ENCODE results near the gene PTPRN2. TPM values are rescaled to one million over a fixed set of nuclear protein-coding genes. Genes with fewer than 3 reads are reported as not detected.

The PTPRN2 gene
- total RNA-seq, 1 donor from 2014 or later: 1.8 TPM

- TF ChIP-seq CTCF (IDR thresholded peaks at IDR 0.05): no peak
- ChIA-PET POLR2A (no interaction called here), CTCF (no interaction called here)
- DNase-seq (no peak), ATAC-seq (ENCODE audit: low read depth) (no peak)
- no peaks in the 10 kb centered on the region for H3K36me3 Mint-ChIP-seq (ENCODE audit: low read depth)
- intact Hi-C loops (cut with micrococcal nuclease): no loop called here
- H3K27ac Mint-ChIP-seq: no peak overlapping the region
- H3K27me3 Mint-ChIP-seq: peaks cover 11% of the 10 kb centered on the region
- H3K4me3 Mint-ChIP-seq: no peak overlapping the region
- H3K4me1 Mint-ChIP-seq: no peaks in the 10 kb centered on the region
- no peaks in the 10 kb centered on the region for H3K9me3 Mint-ChIP-seq
Observed at GRCh38 chr7:158472596-158472995, 115.0 kb downstream of the PTPRN2 start.

GRCh38 chr7:158471716-158472115, 115.9 kb downstream of the PTPRN2 start:
- CTCF ChIA-PET: no interaction called here
- ATAC-seq (ENCODE audit: low read depth) (no peak), DNase-seq (no peak)
- POLR2A ChIA-PET: no interaction called here
- Mint-ChIP-seq H3K9me3 (no peaks in the 10 kb centered on the region), H3K4me1 (no peaks in the 10 kb centered on the region), H3K27me3 (peaks cover 11% of the 10 kb centered on the region), H3K4me3 (no peak overlapping the region), H3K27ac (no peak overlapping the region), H3K36me3 (ENCODE audit: low read depth) (no peaks in the 10 kb centered on the region)
- intact Hi-C loops (cut with micrococcal nuclease): no loop called here
- TF ChIP-seq CTCF (IDR thresholded peaks at IDR 0.05): no peak

GRCh38 chr7:158470336-158470735, 117.3 kb downstream of the PTPRN2 start:
- no peaks in the 10 kb centered on the region for H3K9me3 Mint-ChIP-seq
- ATAC-seq (ENCODE audit: low read depth) (no peak), DNase-seq (no peak)
- ChIA-PET CTCF (no interaction called here), POLR2A (no interaction called here)
- no peak overlapping the region for H3K4me3 Mint-ChIP-seq
- H3K27me3 Mint-ChIP-seq: peaks cover 8% of the 10 kb centered on the region
- no peaks in the 10 kb centered on the region for H3K36me3 Mint-ChIP-seq (ENCODE audit: low read depth)
- TF ChIP-seq CTCF (IDR thresholded peaks at IDR 0.05): no peak
- intact Hi-C loops (cut with micrococcal nuclease): no loop called here
- no peak overlapping the region for H3K27ac Mint-ChIP-seq
- H3K4me1 Mint-ChIP-seq: no peaks in the 10 kb centered on the region

GRCh38 chr7:158469396-158470051, 118.1 kb downstream of the PTPRN2 start:
- H3K4me1 Mint-ChIP-seq: no peaks in the 10 kb centered on the region
- H3K27me3 Mint-ChIP-seq: peaks cover 8% of the 10 kb centered on the region
- DNase-seq (no peak), ATAC-seq (ENCODE audit: low read depth) (no peak)
- H3K36me3 Mint-ChIP-seq (ENCODE audit: low read depth): no peaks in the 10 kb centered on the region
- CTCF ChIA-PET: no interaction called here
- H3K27ac Mint-ChIP-seq: no peak overlapping the region
- POLR2A ChIA-PET: no interaction called here
- H3K9me3 Mint-ChIP-seq: peaks cover 2% of the 10 kb centered on the region
- intact Hi-C loops (cut with micrococcal nuclease): no loop called here
- H3K4me3 Mint-ChIP-seq: no peak overlapping the region
- TF ChIP-seq CTCF (IDR thresholded peaks at IDR 0.05): no peak

GRCh38 chr7:158468700-158469296, 118.8 kb downstream of the PTPRN2 start:
- CTCF ChIA-PET: no interaction called here
- peaks cover 8% of the 10 kb centered on the region for H3K27me3 Mint-ChIP-seq
- no peaks in the 10 kb centered on the region for H3K36me3 Mint-ChIP-seq (ENCODE audit: low read depth)
- peaks cover 4% of the 10 kb centered on the region for H3K9me3 Mint-ChIP-seq
- TF ChIP-seq CTCF (IDR thresholded peaks at IDR 0.05): no peak
- DNase-seq (no peak), ATAC-seq (ENCODE audit: low read depth) (no peak)
- no peaks in the 10 kb centered on the region for H3K4me1 Mint-ChIP-seq
- H3K4me3 Mint-ChIP-seq: no peak overlapping the region
- no peak overlapping the region for H3K27ac Mint-ChIP-seq
- intact Hi-C loops (cut with micrococcal nuclease): no loop called here
- POLR2A ChIA-PET: no interaction called here
